GM18907 (cell line): ENCODE results near the gene COPG1.
"Not testable (repeated sequence)": the region's sequence is repeated elsewhere in the genome, so short reads cannot be mapped to it uniquely, and the experiment has no call there.

Experiments used
- ATAC-seq: cut with Tn5 transposase; IDR thresholded peaks from one replicate; pipeline ENCODE4 v1.9.1; 2021; ENCODE audit warnings: mild to moderate bottlenecking, moderate library complexity; ENCODE audit not compliant: unreplicated experiment

Gene COPG1, protein sequence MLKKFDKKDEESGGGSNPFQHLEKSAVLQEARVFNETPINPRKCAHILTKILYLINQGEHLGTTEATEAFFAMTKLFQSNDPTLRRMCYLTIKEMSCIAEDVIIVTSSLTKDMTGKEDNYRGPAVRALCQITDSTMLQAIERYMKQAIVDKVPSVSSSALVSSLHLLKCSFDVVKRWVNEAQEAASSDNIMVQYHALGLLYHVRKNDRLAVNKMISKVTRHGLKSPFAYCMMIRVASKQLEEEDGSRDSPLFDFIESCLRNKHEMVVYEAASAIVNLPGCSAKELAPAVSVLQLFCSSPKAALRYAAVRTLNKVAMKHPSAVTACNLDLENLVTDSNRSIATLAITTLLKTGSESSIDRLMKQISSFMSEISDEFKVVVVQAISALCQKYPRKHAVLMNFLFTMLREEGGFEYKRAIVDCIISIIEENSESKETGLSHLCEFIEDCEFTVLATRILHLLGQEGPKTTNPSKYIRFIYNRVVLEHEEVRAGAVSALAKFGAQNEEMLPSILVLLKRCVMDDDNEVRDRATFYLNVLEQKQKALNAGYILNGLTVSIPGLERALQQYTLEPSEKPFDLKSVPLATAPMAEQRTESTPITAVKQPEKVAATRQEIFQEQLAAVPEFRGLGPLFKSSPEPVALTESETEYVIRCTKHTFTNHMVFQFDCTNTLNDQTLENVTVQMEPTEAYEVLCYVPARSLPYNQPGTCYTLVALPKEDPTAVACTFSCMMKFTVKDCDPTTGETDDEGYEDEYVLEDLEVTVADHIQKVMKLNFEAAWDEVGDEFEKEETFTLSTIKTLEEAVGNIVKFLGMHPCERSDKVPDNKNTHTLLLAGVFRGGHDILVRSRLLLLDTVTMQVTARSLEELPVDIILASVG

DNA sequence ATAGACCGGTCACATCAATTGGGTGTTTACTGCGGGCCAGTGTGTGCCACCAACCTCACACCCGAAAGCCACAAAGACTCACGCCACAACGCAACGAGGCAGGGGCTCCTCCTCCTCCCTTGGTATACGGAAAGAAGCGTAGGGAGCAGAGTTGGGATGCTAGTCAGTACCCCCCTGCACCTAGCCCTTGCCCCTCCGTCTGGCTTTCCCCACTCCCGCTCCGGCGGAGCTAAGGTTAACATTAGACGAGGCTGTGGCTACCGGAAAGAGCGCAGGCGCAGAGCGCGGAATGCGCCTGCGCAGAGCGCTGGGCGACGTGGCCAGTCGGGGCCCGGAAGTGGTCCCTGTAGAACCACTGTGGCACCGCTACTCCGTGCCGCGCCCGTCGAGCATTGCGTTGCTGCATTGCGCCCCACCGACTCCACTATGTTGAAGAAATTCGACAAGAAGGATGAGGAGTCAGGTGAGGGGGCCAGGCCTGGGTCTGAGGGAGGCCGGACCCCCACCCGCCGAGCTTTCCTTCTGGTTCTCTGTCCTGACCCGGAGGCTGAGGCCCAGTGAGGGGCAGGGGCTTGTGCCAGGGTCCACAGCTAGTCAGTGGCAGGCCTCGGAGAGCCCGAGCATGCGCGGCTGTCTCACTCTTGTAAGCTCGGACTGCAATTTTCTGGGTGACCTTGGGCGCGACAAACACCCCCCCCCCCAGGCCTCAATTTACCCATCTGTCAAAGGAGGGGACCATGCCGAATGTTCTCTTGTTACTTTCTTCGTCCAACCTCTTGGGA is at the start of gene COPG1:
Gene COPG1, plus strand, starts transcription at position 323 of the 782 bp plus-strand sequence. Its CDS starts 104 bp downstream, at position 427.
- peak; percentile 78 for ATAC-seq

DNA sequence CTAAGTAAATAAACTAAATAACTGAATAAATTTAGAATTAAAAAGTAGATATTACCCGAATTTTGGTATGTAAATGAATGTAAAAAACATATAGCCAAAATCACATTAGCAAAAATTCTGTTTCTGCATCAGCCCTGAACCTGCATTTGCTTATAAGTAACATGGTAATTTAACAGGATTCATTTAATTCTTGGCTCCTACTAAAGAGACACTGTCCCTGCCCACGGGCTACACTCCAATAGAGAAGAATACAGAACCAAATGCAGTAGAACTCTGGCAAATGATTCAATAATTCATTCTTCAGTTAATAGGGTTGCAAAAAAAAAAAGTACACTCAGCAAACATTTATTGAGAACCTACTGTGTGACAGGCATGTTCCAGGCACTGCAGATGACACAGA is 44.9 kb upstream of the COPG1 start:
- ATAC-seq, result no peak

DNA sequence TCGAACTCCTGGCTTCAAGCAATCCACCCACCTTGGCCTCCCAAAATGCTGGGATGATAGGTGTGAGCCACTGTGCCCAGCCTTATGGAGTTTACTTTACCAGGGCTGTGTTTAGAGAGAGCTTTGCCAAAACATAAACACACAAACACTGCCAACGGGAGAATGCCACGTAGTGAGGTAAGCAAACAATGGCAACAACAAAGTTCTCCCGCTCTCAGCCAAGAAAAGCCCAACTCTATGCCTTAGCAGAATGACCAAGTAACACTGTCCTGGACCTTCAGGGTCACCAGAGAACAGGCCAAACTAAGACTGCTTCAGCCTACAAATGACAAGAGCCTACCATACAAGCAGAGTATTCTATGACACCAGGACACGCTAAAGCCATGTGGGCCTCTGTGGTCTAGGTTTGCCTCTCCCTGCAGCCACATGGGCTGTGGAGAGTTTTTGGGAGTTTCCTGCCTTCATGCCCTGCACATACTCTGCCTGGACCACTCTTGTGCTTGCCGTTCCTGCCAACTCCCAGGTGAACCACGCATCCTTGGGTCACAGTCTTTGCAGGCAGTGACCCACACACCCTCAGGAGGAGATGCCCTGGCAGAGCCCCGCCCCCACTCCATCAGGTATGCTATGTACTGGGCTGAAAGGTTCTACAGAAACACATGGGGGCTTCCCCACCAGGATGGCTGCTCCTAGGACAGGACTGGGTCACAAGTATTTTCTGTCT is 44.1 kb upstream of the COPG1 start:
- ATAC-seq, result no peak

DNA sequence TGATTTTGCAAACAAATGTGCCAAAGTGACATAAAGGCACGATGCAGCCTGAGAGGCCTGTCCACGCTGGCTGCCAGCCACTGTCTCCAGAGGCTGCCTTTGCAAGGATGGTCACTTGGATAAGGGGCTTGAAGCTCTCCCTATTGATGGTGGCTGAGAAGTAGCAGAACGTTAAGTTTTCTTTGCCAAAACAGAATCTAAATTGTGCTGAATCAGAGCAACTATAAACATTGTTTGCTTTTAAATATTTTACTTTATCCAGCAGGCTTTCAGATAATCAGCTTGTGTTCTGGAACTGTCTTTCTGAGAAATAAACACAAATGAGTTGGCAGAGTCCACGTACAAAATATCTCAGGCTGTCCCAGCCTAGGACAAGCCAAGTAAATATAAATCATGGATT is 41.9 kb upstream of the COPG1 start:
- no peak for ATAC-seq

DNA sequence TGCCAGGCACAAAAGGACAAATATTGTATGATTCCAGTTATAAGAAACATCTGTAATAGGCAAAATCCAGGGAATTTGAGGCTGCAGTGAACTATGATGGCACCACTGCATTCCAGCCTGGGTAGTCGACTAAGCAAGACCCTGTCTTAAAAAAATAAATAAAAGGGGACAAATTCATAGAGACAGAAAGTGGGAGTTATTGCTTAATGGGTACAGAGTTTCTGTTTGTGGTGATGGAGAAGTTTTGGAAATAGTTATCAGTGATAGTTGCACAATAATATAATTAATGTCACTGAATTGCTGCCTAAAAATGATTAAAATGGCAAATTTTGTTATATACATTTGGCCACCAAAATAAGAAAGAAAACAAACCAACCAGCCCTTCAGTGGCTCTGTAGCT is 38.1 kb upstream of the COPG1 start:
- no peak for ATAC-seq

DNA sequence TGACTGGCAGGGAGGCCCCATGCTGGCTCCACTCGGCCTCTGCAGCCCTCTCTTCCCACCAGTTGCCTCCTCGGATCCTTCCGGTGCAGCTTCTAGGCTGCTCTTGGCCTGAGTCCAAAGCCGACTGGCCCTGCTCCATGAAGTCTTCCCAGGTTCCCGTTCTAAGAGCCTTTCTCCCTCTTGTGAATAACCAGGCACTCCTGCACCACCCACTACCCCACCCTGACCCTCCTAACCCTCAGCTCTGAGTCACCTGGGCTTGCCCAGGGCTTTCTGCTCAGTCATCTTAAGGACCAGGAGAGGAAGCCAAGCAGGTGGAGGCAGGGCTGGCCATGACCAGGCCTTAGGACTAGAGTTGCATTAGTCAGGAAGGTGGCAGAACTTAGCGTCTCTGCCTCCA is 37.6 kb upstream of the COPG1 start:
- ATAC-seq, result no peak

DNA sequence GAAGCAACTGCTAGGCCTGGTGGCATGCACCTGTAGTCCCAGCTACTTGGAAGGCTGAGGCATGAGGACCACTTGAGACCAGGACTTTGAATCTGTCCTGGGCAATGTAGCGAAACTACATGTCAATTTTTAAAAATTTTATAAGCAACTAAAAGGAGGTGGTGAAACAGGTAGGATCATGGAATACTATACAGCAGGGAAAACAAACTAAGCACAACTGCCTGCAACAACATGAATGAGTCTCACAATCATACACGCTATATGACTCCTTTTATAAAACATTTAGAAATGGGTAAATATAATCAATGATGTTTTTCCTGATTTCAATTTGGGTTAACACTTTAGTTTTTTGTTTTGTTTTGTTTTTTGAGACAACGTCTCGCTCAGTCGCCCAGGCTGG is 36.2 kb upstream of the COPG1 start:
- ATAC-seq, result no peak

DNA sequence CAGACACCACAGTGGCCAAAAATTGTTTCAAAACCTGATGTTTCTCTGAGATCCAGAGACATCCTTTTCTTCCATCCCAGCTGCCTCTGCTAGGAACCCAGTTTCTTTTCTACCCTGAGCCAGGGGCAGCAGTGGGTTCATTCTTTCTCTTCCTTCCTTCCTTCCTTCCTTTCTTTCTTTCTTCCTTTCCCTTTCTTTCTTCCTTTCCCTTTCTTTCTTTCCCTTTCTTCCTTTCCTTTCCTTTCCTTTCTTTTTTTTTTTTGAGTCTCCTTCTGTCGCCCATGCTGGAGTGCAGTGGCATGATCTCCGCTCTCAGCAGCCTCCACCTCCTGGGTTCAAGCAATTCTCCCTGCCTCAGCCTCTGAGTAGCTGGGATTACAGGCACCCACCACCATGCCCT is 30.7 kb upstream of the COPG1 start:
- ATAC-seq, result no peak

DNA sequence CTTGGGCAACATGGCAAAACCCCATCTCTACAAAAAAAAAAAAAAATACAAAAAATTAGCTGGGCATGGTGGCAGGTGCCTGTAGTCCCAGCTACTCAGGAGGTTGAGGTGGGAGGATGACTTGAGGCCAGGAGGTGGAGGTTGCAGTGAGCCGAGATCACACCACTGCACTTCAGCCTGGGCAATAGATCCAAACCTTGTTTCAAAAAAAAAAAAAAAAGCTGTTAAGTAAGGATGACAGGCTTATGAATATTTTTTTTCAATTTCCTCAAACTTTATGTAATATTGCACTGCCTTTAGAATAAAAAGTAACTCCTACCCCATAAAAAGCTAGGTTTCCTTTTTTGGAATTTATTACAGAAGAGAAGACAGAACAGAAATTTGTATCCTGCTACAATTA is 25.0 kb upstream of the COPG1 start:
- ATAC-seq, result not testable (repeated sequence)

DNA sequence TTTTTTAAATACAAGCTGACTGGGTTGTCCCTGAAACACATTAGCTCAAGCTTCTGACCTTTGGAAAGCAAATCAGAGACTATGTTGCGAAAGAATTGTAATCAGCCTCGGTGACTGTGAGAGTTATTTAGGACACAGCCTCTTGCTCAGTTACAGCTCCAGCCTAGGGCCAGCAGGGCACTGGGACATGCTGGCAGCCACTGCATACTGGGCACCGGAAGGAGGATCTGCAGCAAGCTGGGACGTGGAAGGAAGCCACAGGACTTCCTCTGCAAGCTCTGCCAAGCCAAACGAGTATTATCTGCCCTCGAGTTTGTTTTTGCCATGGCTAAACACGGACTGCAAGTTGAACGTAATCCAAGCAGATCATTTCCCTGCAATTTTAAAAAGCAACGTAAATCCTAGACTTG is 24.4 kb upstream of the COPG1 start:
- ATAC-seq, result no peak

DNA sequence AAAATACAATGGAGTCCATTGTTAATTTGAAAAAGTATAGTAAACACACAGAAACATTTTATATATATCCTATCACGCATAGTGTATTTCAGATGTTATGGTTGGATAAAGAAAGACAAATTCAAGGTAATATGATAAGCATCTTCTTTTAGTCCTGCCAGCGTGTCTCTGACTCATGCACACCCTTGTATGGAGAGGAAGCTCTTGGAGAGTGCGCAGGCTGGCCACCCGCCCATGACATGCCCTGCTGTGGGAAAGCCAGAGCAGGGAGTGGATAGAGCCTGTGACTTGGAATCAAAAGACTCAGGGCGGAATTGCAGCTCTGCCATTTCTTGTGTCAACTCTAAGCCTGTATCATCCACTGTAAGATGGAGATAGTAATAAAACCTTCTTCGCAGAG is 23.0 kb upstream of the COPG1 start:
- no peak for ATAC-seq

DNA sequence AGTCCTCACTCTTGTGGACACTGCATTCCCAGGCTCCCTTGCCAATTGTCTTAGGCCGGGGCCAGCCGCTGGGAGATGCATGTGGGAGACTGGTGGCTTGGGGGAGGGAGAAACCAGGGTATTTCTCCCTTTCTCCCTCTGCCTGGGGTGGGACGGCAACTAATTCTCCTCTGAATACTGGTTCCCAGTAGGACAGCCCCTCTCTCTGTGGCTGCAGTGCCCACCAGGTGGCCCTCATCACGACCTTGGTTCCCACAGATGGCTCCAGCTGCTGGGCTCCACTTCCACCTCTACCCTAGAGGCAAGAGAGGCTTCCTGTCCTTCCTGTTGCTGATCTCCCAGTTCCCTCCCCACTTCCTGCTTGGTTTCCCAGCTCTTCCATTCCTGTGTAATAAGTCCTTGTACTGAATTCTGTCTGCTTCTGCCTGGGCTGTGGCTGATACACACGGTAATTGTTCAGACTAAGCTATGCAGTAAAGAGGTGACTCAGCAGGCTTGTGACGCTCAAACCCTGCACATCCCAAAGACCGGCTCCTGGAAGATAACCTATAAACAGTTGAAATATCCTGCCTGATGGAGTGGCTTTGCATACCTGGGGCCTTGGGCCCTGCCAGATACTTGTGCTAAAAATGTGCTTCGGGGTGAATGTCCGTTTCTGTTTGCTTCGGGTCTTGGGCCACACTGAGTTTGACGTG is 20.4 kb upstream of the COPG1 start:
- no peak for ATAC-seq

DNA sequence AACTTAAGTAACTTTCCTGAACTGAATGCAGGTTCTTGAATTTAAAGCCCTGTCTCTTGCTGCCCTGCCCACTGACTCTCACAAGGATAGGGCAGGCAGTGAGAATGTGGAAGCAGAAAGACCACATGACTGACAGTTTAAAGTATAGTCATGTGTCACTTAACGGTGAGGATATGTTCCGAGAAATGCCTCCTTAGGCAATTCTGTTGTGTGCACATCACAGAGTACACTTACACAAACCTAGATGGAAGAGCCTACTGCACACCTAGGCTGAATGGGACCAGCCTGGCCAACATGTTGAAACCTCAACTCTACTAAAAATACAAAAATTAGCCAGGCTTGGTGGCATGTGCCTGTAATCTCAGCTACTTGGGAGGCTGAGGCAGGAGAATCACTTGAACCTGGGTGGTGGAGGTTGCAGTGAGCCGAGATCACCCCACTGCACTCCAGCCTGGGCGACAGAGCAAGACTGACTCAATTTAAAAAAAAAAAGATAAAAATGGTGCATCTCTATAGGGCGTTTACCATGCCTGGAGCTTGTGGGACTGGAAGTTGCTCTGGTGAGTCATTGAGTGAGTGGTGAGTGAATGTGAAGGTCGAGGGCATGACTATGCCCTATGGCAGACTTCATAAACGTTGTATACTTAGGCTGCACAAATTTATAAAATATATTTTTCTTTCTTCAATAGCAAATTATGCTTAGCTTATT is 18.9 kb upstream of the COPG1 start:
- no peak for ATAC-seq

DNA sequence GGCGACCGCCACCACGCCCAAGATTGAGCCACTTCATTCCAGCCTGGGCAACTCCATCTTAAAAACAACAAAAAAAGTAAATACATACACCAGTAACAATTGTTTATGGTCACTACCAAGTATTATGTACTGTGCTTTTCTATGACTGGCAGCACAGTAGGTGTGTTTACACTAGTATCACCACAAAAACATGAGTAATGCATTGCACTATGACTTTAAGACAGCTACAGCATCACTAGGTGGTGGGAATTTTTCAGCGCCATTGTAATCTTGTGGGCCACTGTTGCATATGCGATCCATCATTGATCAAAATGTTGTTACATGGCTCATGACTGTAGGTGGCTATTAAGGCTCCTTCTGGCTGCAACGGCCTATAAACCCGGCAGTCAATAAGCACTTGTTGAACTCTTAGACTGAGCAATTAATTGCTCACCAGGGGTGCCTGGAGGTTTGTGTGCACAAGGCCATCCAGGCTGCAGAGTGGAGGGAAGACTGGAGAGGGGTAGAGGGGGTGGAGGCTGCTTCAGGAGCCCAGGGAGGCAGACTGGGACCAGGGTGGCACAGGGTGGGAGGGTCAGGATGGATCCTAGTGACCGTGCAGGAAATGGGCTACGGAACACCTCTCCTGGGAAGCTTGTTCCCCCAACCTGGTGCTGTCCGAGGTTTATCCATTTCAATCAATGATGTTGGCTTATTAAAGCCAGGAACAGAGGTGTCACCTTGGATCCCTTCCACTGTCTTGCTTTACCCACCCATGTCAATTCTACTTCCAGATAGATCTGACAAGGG is 17.9 kb upstream of the COPG1 start:
- no peak for ATAC-seq

DNA sequence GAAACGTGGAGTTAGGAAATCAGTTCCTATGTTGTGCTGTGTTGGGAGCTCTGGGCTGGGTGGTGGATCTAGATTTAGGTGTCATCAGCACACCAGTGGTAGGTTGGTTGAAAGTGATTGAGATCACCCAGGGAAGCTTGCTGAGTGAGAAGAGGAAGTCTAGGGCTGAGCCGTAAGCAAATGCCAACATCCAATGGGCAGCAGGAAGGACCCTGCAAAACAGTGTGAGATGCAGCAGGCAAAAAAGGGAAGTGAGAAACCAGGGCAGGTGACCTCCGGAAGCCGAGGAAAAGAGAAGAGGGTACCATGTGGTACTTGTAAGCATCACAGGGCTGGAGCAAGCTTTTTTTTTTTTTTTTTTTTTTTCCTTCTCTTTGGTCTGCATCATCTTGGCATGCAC is 15.9 kb upstream of the COPG1 start:
- peak; percentile 89 for ATAC-seq

DNA sequence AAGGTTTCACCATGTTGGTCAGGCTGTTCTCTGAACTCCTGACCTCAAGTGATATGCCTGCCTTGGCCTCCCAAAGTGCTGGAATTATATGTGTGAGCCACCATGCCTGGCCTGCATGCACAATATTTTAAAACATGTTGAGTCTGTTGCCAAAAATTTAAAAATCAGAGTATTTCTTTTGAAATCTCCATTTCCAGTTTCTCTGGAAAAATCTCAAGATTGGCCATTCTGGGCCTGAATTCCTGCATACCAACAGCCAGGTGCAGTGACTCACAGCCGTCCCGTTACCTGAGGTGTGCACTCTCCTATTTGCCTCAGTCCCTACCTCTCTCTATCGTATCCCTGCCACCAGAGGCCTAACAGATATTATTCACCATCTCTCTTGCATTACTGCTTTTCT is 15.0 kb upstream of the COPG1 start:
- ATAC-seq, result no peak

DNA sequence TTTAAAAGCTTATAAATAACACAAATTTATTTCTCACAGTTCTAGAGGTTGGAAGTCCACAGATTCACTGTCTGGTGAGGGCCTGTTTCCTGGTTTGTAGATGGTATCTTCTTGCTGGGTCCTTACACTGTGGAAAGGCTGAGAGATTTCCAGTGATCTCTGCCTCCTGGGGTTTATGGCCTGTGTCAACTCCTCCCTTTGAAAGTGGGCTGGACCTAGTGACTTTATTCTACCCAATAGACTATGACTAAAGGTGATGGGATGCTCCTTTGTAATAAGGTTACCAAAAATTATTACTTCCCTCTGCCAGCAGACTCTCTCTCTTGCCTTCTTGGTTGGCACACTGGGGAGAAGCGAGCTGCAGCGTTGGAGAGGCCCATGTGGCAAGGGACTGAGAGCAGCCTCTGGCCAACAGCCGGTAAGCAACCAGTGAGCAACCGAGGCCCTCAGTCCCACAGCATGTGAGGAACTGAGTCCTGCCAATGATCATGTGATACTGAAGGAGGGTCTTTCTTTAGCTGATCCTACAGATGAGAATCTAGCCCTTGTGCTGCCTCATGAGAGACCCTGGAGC is 14.0 kb upstream of the COPG1 start:
- ATAC-seq, result no peak

DNA sequence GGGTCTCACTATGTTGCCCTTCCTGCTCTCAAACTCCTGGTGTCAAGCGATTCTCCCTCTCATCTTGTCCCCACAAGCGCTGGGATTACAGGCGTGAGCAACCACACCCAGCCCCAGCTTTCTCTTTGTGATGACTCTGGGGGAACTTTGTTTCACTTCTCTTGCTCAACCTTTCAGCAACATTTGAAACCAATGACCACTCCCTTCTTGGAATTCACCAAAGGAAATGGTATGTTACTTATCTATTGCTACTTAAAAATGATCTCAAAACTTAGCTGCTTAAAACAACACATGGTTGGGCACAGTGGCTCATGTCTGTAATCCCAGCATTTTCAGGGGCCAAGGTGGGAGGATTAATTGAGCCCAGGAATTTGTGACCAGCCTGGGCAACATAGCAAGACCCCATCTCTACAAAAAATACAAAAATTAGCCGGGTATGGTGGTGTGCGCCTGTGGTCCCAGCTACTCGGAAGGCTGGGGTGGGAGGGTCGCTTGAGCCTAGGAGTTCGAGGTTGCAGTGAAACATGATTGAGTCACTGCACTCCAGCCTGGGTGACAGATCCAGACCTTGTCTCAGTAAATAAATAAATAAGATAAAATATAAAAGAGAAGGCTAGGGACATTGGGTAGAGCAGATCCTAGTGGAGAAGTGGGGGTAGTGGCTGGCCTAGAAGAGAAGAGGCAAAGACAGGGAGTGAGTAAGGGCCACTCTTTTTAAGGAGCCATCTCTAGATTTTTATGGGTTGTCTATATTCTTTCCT is 10.3 kb upstream of the COPG1 start:
- no peak for ATAC-seq
